Activated naive CD8-positive, alpha-beta T cell (primary cell): Measurements from ENCODE around the gene UQCR10.

ENCODE experiments used
- H3K27ac Mint-ChIP-seq: one replicate; pipeline ENCODE4 v1.8.0; 2021; ENCODE audit warnings: mixed read lengths
- H3K27me3 Mint-ChIP-seq: one replicate; pipeline ENCODE4 v1.8.0; 2021; ENCODE audit warnings: mixed read lengths
- H3K36me3 Mint-ChIP-seq: one replicate; pipeline ENCODE4 v1.8.0; 2021; ENCODE audit warnings: mixed read lengths
- H3K4me1 Mint-ChIP-seq: one replicate; pipeline ENCODE4 v1.8.0; 2021; ENCODE audit warnings: low read depth, mixed read lengths
- H3K4me3 Mint-ChIP-seq: one replicate; pipeline ENCODE4 v1.8.0; 2021; ENCODE audit warnings: mild to moderate bottlenecking, mixed read lengths
- H3K9me3 Mint-ChIP-seq: one replicate; pipeline ENCODE4 v1.8.0; 2021; ENCODE audit warnings: low read depth, mixed read lengths

The UQCR10 gene

DNA sequence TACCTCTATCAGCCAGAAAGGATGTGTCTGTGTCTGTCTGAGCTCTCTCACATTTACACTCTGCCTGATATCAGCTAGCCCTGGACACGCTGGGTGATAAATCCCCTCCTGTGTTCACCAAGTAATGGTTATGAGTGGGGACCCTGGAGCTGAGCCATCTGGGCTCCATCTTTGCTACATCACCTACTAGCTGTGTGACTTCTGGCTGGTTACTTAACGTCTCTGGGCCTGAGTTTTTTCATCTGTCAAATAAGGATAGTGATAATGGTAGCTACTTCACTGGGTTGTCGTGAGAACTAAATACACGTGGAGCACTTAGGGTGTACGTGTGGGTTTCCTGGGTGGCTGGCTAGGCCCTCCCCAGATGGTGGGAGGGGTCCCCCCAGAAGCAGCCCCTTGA lies 22.9 kb downstream of the UQCR10 start:
- H3K9me3 Mint-ChIP-seq = no peaks in the 10 kb centered on the region
- H3K36me3 Mint-ChIP-seq = peaks cover 5% of the 10 kb centered on the region
- H3K4me1 Mint-ChIP-seq = no peaks in the 10 kb centered on the region
- peak overlapping the region; percentile 22 for H3K27ac Mint-ChIP-seq
- H3K27me3 Mint-ChIP-seq = no peaks in the 10 kb centered on the region
- H3K4me3 Mint-ChIP-seq = no peak overlapping the region

DNA sequence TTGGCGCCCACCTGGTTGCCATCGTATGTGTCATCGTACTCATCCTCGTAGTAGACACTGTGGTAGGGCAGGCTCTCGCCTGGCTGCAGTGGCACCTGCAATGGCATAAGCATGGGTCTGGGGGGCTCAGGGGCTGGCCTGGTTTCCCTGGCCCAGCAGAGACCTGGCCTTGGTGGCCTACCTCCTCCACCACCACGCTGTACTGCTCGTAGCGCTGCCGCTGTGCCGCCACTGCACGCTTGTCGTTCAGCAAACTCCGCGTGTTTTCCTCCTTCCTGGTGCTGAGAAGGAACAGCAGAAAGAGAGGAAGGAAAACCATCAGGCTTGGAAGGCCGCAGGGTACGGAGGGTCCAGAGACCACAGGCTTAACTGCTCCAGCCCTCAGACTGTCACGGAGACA lies 26.2 kb downstream of the UQCR10 start:
- Mint-ChIP-seq H3K9me3 (no peaks in the 10 kb centered on the region), H3K27me3 (no peaks in the 10 kb centered on the region), H3K27ac (no peak overlapping the region), H3K4me1 (no peaks in the 10 kb centered on the region), H3K4me3 (no peak overlapping the region), H3K36me3 (peaks cover 2% of the 10 kb centered on the region)

DNA sequence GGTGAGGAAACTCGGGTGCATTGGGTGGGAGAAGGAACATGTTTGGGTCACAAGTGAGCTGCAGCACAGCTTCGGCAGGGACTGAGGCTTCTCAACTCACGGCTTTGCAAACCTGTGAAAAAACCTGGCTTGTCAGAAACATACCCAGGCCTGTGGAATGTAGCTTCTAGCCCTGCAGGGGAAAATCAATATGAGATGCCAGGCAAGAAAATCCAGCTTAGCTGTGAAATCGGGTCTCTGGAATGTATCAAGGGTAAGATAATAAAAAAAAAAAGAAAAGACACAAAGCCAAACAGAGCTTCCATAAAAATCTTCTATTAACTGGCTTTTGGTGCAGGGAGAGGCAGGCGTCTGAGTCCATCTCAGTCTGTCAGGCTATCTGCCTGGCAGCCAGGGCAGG lies 28.5 kb downstream of the UQCR10 start:
- Mint-ChIP-seq H3K4me3 (no peak overlapping the region), H3K9me3 (no peaks in the 10 kb centered on the region), H3K4me1 (no peaks in the 10 kb centered on the region), H3K27ac (no peak overlapping the region), H3K36me3 (peaks cover 2% of the 10 kb centered on the region), H3K27me3 (no peaks in the 10 kb centered on the region)

DNA sequence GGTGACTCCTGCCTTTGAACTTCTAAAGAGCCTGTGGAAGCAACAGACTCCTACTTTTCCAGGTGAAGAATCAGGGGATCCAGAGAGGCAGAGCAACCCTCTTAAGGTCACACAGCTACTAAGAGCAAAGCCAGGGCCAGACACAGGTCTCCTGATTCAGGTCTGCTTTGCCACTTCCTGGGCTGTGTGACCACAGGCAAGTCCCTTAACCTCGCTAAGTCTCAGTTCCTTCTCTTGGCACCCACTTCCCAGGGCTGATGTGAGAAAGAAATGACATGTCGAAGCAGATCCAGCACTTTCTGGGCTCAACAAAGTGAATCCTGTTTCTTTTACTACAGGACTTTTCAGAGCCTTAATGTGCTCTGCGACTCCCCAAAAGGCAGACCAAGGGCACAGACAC lies 30.2 kb downstream of the UQCR10 start:
- Mint-ChIP-seq H3K4me3 (no peak overlapping the region), H3K9me3 (no peaks in the 10 kb centered on the region), H3K4me1 (no peaks in the 10 kb centered on the region), H3K36me3 (peaks cover 2% of the 10 kb centered on the region), H3K27me3 (no peaks in the 10 kb centered on the region), H3K27ac (no peak overlapping the region)

DNA sequence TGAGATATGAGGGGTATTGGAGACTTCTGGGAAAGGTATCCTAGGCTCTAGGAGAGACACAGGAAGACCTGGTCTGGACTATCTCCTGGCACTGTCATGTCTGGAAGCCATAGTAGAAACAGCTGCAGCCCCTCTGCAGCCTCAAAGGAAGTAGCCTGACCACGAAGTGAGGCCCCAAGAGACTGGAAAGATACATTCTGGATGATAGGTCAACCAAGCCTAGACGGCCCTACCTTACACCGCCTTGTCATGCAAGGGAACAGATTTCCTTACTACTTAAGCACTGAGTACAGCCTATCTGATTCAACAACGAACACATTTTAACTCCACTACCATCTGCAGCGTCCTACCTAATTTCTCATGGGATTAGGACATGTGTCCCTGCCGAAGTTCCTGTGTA lies 31.1 kb downstream of the UQCR10 start:
- Mint-ChIP-seq H3K4me1 (no peaks in the 10 kb centered on the region), H3K36me3 (peaks cover 2% of the 10 kb centered on the region), H3K4me3 (no peak overlapping the region), H3K27ac (no peak overlapping the region), H3K27me3 (no peaks in the 10 kb centered on the region), H3K9me3 (no peaks in the 10 kb centered on the region)

DNA sequence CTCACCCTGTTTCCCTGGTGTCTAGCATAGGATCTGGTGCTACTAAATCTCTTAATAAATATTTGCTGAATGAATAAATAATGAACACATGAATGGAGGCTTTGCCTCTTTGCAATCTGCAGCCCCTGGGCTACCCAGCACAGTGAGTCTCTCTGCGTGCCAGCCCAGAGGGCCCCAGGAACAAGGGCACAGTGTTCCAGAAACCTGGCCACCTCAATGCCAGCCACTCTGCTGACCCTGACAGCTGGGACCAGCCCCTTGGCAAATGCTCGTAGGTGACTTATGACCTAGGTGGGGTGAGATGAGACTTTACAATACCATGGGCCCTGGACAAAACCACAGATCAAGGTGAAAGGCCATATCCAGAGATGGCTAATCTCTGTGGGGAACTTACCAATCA lies 31.6 kb downstream of the UQCR10 start:
- H3K27ac Mint-ChIP-seq = peak overlapping the region; percentile 66
- no peaks in the 10 kb centered on the region for H3K9me3 Mint-ChIP-seq
- H3K4me1 Mint-ChIP-seq = no peaks in the 10 kb centered on the region
- H3K27me3 Mint-ChIP-seq = no peaks in the 10 kb centered on the region
- H3K36me3 Mint-ChIP-seq = peaks cover 2% of the 10 kb centered on the region
- no peak overlapping the region for H3K4me3 Mint-ChIP-seq

DNA sequence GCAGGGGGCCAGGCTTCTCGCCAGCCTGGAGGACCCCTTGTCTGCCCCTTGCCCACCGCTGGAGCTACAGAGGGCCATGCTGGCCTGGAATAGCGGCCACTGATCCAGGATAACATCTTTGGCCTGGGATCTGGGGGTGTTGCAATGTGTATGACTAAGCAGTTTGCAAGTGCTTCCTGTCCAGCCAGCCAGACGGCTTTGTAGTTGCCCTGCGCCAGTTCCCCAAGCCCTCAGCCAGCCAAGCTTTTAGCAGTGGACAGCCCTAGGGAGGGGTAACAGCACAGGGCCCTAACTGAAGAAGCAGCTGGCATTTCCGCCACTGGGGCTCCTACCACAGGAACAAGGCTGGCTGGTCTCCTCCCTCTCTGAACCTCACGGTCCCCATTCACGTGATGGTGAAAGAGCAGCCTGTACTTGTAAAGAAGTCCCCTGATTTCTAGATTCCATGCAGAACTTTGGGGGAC lies 32.1 kb downstream of the UQCR10 start:
- H3K36me3 Mint-ChIP-seq = peaks cover 2% of the 10 kb centered on the region
- H3K9me3 Mint-ChIP-seq = no peaks in the 10 kb centered on the region
- no peak overlapping the region for H3K4me3 Mint-ChIP-seq
- no peaks in the 10 kb centered on the region for H3K4me1 Mint-ChIP-seq
- H3K27ac Mint-ChIP-seq = no peak overlapping the region
- no peaks in the 10 kb centered on the region for H3K27me3 Mint-ChIP-seq

DNA sequence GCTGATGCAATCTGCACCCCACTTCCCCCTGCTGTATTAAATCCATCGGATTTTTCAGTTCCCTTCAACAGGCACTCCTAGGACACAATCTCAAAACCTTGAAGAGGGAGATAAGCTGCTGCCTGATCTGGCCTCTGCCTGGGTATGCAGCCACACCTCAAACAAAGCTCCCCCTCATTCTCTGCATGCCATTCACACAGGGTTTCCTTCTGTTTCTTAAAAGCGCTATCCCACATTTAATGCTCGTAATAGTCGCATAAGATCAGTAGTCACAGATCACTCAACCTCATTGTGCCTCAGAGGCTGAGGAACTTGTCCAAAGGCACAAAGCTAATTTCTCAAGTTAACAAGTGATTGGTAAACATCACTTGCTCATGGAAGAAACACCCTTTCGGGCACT lies 34.0 kb downstream of the UQCR10 start:
- no peak overlapping the region for H3K27ac Mint-ChIP-seq

DNA sequence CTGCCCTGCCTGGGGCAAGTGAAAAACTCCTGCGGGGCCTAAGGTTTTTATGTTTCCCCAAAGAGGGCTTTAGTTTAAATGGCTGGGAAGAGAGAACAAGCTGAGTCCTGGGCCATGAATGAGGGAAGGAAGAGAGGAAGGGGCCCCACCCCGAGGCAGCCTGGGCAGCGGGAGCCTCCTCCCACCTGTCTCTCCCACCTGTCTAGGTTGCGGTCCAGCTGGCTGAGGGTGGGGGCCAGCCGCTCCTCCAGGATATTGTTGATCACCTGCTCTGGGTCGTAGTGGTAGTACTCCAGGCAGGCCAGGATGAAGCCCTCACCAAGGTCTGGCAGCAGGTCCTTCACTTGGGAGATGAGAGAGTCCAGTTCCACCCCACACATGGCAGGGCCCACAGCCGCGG lies 34.6 kb downstream of the UQCR10 start:
- Mint-ChIP-seq H3K4me3 (no peak overlapping the region), H3K36me3 (peaks cover 6% of the 10 kb centered on the region), H3K27me3 (no peaks in the 10 kb centered on the region), H3K9me3 (no peaks in the 10 kb centered on the region), H3K4me1 (no peaks in the 10 kb centered on the region), H3K27ac (no peak overlapping the region)

More for the DNA sequence above, 34.0 kb downstream of the UQCR10 start:
- Mint-ChIP-seq H3K27me3 (no peaks in the 10 kb centered on the region), H3K9me3 (no peaks in the 10 kb centered on the region), H3K4me3 (no peak overlapping the region), H3K36me3 (peaks cover 8% of the 10 kb centered on the region), H3K4me1 (no peaks in the 10 kb centered on the region)

DNA sequence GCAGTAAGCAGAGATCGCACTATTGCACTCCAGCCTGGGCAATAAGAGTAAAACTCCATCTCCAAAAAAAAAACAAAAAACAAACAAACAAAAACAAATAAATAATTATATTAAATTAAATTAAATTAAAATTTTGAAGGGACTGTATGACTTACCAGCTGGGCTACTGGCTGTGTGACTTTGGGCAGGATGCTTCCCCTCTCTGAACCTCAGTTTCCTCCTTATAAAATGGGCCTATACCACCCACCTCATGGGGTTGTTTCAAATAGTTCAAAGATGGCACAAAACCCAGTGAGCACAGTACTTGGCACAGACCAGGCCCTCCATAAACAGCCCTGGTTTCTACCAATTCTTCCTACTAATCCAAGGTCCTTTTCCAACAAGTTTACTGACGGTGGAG lies 36.0 kb downstream of the UQCR10 start:
- no peak overlapping the region for H3K4me3 Mint-ChIP-seq
- H3K36me3 Mint-ChIP-seq = peaks cover 6% of the 10 kb centered on the region
- no peak overlapping the region for H3K27ac Mint-ChIP-seq
- H3K9me3 Mint-ChIP-seq = no peaks in the 10 kb centered on the region
- no peaks in the 10 kb centered on the region for H3K4me1 Mint-ChIP-seq
- no peaks in the 10 kb centered on the region for H3K27me3 Mint-ChIP-seq

DNA sequence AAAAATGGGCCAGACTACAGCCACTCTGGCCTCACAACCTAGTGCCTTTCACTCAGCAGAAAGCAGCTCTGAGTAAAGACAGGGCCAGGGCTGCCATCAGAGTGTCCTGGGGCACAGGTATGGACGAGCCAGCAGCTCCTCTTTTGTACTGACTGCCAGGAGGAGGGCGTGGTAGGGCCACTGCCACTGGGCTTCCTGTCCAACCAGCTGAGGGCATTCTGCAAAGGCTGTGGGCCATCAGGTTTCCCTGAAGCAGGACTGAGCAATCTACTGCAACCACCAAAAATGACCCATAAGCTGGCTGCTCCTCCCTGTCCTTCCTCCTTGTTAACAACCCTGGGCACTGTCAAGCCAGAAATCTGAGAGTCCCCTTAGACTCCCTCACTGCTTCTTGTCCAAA lies 37.8 kb downstream of the UQCR10 start:
- Mint-ChIP-seq H3K4me3 (no peak overlapping the region), H3K4me1 (no peaks in the 10 kb centered on the region), H3K27ac (no peak overlapping the region), H3K9me3 (no peaks in the 10 kb centered on the region), H3K27me3 (no peaks in the 10 kb centered on the region), H3K36me3 (peaks cover 6% of the 10 kb centered on the region)

DNA sequence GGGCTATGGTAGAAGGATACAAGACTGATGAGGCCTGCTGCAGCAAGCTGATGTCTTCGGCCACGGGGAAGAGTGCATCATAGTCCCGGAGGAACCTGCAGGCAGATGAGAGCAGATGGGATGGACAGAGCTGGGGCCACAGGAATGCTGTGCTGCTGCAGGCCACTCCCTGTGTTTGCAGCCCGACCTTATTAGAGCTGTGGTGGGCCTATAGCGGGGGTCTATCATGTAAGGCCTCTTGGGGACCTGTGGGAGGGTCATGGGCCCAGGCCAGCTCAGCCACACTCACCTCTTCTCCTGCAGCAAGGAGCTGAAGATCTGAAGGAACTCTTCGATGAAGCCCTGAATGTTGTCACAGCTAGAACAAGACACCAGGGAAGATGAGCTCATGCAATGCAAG lies 39.0 kb downstream of the UQCR10 start:
- H3K27me3 Mint-ChIP-seq = no peaks in the 10 kb centered on the region
- no peak overlapping the region for H3K27ac Mint-ChIP-seq
- H3K9me3 Mint-ChIP-seq = no peaks in the 10 kb centered on the region
- H3K36me3 Mint-ChIP-seq = peaks cover 8% of the 10 kb centered on the region
- H3K4me1 Mint-ChIP-seq = no peaks in the 10 kb centered on the region
- no peak overlapping the region for H3K4me3 Mint-ChIP-seq

DNA sequence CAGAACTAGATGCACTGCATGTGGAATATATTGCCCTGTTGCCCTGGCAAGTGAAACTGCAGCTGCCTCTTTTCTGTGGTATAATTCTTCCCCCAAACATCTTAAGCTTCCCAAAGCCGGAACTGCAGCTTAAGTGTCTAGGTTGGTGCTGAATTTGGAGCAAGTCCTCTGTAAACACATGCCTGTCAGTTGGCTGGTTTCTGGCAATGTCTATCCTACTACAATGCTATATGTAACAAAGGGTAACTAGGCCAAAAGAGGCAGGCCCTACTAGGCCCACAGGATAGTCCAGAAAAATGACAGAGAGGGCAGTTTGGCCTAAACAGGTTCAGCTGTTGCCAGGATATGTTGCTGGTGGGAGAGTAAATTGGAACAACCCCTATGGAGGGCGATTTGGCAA lies 43.0 kb downstream of the UQCR10 start:
- no peak overlapping the region for H3K27ac Mint-ChIP-seq

DNA sequence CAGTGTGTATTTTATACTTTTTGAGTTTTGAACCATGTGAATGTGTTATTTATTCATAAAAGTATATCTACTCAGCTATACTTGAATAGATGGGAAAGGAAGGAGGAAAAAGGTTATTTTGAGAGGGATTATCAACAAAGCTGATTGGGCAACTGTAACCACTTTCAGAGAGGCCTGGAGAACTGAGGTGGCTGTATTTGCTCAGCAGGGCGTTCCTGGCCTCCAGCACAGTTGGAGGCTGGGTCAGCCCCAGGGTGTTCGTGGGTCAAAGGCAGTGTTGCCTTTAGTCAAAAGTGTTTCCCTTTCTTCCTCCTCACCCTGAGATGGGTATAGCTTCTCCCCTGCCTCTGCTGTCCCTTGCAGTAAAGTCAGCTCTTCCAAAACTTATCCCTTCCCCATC lies 44.2 kb downstream of the UQCR10 start:
- Mint-ChIP-seq H3K27ac (no peak overlapping the region), H3K36me3 (peaks cover 16% of the 10 kb centered on the region), H3K27me3 (no peaks in the 10 kb centered on the region), H3K9me3 (no peaks in the 10 kb centered on the region), H3K4me1 (no peaks in the 10 kb centered on the region), H3K4me3 (no peak overlapping the region)

More for the DNA sequence above, 43.0 kb downstream of the UQCR10 start:
- peaks cover 16% of the 10 kb centered on the region for H3K36me3 Mint-ChIP-seq
- no peak overlapping the region for H3K4me3 Mint-ChIP-seq
- H3K27me3 Mint-ChIP-seq = no peaks in the 10 kb centered on the region
- H3K9me3 Mint-ChIP-seq = no peaks in the 10 kb centered on the region
- no peaks in the 10 kb centered on the region for H3K4me1 Mint-ChIP-seq

DNA sequence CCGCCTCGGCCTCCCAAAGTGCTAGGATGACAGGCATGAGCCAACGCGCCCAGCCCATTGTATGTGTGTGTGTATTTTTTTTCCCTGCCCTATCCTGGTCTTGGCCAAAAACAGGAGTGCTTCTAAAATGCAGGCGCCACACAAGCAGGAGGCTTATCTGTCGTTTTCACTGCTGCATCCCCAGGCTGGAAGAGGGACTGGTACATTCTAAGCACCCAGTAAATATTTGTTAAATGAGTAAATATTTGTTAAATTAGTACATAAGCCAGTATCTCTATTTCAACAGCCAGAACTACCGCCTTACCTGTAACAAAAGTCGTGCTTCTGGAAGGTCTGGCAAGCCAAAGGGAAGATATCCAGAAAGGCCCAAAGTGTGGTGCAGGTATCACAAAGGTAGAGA lies 46.0 kb downstream of the UQCR10 start:
- Mint-ChIP-seq H3K27me3 (no peaks in the 10 kb centered on the region), H3K27ac (no peak overlapping the region), H3K4me3 (no peak overlapping the region)

DNA sequence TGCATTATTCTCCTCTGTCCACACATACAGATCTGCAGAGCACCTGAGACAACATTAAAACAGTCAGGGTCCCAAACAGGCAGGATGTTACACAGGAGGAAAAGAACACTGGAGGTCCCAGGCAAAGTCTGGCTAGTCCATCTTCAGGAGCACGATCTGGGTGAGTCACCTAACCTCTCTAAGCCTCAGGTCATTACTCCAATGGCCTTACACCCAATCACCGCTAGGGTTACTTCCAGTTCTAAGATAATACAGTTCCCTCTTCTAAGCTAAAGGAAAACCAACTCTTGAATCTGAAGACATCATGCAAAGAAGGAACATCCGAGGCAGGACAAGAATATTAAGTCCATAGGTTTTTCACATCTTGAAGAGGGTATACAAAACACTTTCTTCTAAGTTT lies 46.4 kb downstream of the UQCR10 start:
- peaks cover 20% of the 10 kb centered on the region for H3K36me3 Mint-ChIP-seq
- H3K4me1 Mint-ChIP-seq = no peaks in the 10 kb centered on the region
- no peak overlapping the region for H3K4me3 Mint-ChIP-seq
- no peaks in the 10 kb centered on the region for H3K27me3 Mint-ChIP-seq
- H3K9me3 Mint-ChIP-seq = no peaks in the 10 kb centered on the region
- H3K27ac Mint-ChIP-seq = no peak overlapping the region

More for the DNA sequence above, 46.0 kb downstream of the UQCR10 start:
- Mint-ChIP-seq H3K4me1 (no peaks in the 10 kb centered on the region), H3K36me3 (peaks cover 20% of the 10 kb centered on the region), H3K9me3 (no peaks in the 10 kb centered on the region)
